Neural cell (in vitro differentiated cells): Measurements from ENCODE around the gene COL4A1. TPM values are rescaled to one million over a fixed set of nuclear protein-coding genes. Genes with fewer than 3 reads are reported as not detected.

Experiments
- H2AFZ ChIP-seq: fragments of 200-600, 300-800 bp; sonication (generic), shearing (Covaris generic); 2 replicates; pipeline ENCODE4 v1.6.0; 2014; ENCODE audit warnings: low read depth, mild to moderate bottlenecking, antibody characterized with exemption, low read length, moderate library complexity
- H3F3A ChIP-seq: fragments of 200-600 bp; shearing (Covaris generic); 2 replicates; pipeline ENCODE4 v1.6.1; 2016; ENCODE audit warnings: mild to moderate bottlenecking, moderate library complexity, mixed read lengths, antibody characterized with exemption, low read length; ENCODE audit not compliant: insufficient read depth, poor library complexity, severe bottlenecking
- H3K27ac ChIP-seq: fragments of 200-600, 300-800 bp; sonication (generic), shearing (Covaris generic); 2 replicates; pipeline ENCODE4 v1.5.1; 2014; ENCODE audit warnings: mild to moderate bottlenecking, low read length, moderate library complexity
- H3K27me3 ChIP-seq: fragments of 300-800, 200-600 bp; sonication (generic), shearing (Covaris generic); 2 replicates; pipeline ENCODE4 v1.6.0; 2014; ENCODE audit warnings: mild to moderate bottlenecking, low read depth, low read length, moderate library complexity; ENCODE audit not compliant: insufficient read depth
- H3K36me3 ChIP-seq: fragments of 300-800, 200-600 bp; sonication (generic), shearing (Covaris generic); 2 replicates; pipeline ENCODE4 v1.5.1; 2014; ENCODE audit warnings: mild to moderate bottlenecking, antibody characterized with exemption, low read length, moderate library complexity; ENCODE audit not compliant: insufficient read depth
- H3K4me2 ChIP-seq: fragments of 300-800, 200-600 bp; sonication (generic), shearing (Covaris generic); 2 replicates; pipeline ENCODE4 v1.6.0; 2014; ENCODE audit warnings: mild to moderate bottlenecking, low read length
- H3K4me3 ChIP-seq: fragments of 300-800, 200-600 bp; sonication (generic), shearing (Covaris generic); 2 replicates; pipeline ENCODE4 v1.5.1; 2014; ENCODE audit warnings: mild to moderate bottlenecking, low read length, moderate library complexity
- H3K79me2 ChIP-seq: fragments of 200-600 bp; shearing (Covaris generic); replicated peaks from 2 replicates; pipeline ENCODE4 v1.6.0; 2014; ENCODE audit warnings: mild to moderate bottlenecking, low read length, moderate library complexity; ENCODE audit not compliant: insufficient read depth
- H3K9ac ChIP-seq: fragments of 300-800, 200-600 bp; sonication (generic), shearing (Covaris generic); 2 replicates; pipeline ENCODE4 v1.6.1; 2016; ENCODE audit warnings: mild to moderate bottlenecking, low read length, mixed read lengths
- H3K9me2 ChIP-seq: fragments of 200-600 bp; shearing (Covaris generic); 2 replicates; pipeline ENCODE4 v1.6.1; 2016; ENCODE audit warnings: mild to moderate bottlenecking, low read length, mixed read lengths; ENCODE audit not compliant: insufficient read depth
- H3K9me3 ChIP-seq: fragments of 200-600, 300-800 bp; sonication (generic), shearing (Covaris generic); 2 replicates; pipeline ENCODE4 v1.6.1; 2016; ENCODE audit warnings: mild to moderate bottlenecking, mixed run types, low read length, moderate library complexity, mixed read lengths
- H4K20me1 ChIP-seq: fragments of 200-600 bp; shearing (Covaris generic); 2 replicates; pipeline ENCODE4 v1.6.1; 2016; ENCODE audit warnings: mild to moderate bottlenecking, mixed run types; ENCODE audit not compliant: insufficient read depth
- EP300 ChIP-seq: fragments of 450-650 bp; conservative IDR thresholded peaks from 2 replicates; pipeline ENCODE4 v1.6.1; 2014; ENCODE audit warnings: antibody characterized with exemption, mild to moderate bottlenecking, moderate library complexity; ENCODE audit not compliant: poor library complexity, severe bottlenecking
- EZH2 ChIP-seq: fragments of 200-600, 300-800 bp; shearing (Covaris generic), sonication (generic); IDR thresholded peaks from 2 replicates; pipeline ENCODE4 v1.6.1; 2014; ENCODE audit warnings: antibody characterized with exemption, low read length, borderline replicate concordance, mild to moderate bottlenecking; ENCODE audit not compliant: insufficient read depth, poor library complexity, severe bottlenecking
- MXI1 ChIP-seq: fragments of 450-650 bp; conservative IDR thresholded peaks from 2 replicates; pipeline ENCODE4 v1.6.1; 2014; ENCODE audit warnings: antibody characterized with exemption, mild to moderate bottlenecking; ENCODE audit not compliant: poor library complexity, severe bottlenecking
- POLR2AphosphoS5 ChIP-seq: IDR thresholded peaks from 2 replicates; pipeline ENCODE4 v1.6.1; 2012
- RAD21 ChIP-seq: fragments of 450-650 bp; conservative IDR thresholded peaks from 2 replicates; pipeline ENCODE4 v1.6.1; 2014; ENCODE audit warnings: antibody characterized with exemption, mild to moderate bottlenecking, moderate library complexity
- SMC3 ChIP-seq: fragments of 450-650 bp; conservative IDR thresholded peaks from 2 replicates; pipeline ENCODE4 v1.6.1; 2014; ENCODE audit warnings: antibody characterized with exemption, mild to moderate bottlenecking, moderate library complexity; ENCODE audit not compliant: poor library complexity
- TAF1 ChIP-seq: IDR thresholded peaks from 2 replicates; pipeline ENCODE4 v1.6.1; 2012; ENCODE audit warnings: low read depth
- polyA plus RNA-seq: library from polyadenylated mRNA; depleted of rRNA; stranded (reverse); fragments of >200 nt; gene quantifications from 2 replicates; pipeline ENCODE4 v1.2.3, GENCODE V29; 2014
- TF ChIP-seq, protein P1 (sequence below): IDR thresholded peaks from 2 replicates; pipeline ENCODE4 v1.6.1; 2012; ENCODE audit warnings: borderline replicate concordance
- TF ChIP-seq, protein P2 (sequence below): fragments of 450-650 bp; IDR thresholded peaks from 2 replicates; pipeline ENCODE4 v1.5.1; 2014; ENCODE audit warnings: antibody characterized with exemption, mild to moderate bottlenecking, moderate library complexity; ENCODE audit not compliant: poor library complexity, severe bottlenecking

Gene COL4A1
- polyA plus RNA-seq, 1 donor from 2014 or later = 13.1 TPM

- no peaks in the 10 kb centered on the region for H4K20me1 ChIP-seq
Observed at GRCh38 chr13:110210604-110210985, 96.4 kb downstream of the COL4A1 start.

GRCh38 chr13:110209950-110210603 lies 96.9 kb downstream of the COL4A1 start:
- no peaks in the 10 kb centered on the region for H3K79me2 ChIP-seq
- H3K4me2 ChIP-seq = no peak overlapping the region
- no peaks in the 10 kb centered on the region for H3K9me3 ChIP-seq
- H3F3A ChIP-seq = no peaks in the 10 kb centered on the region
- no peak overlapping the region for H3K4me3 ChIP-seq
- no peak overlapping the region for H2AFZ ChIP-seq
- H3K27me3 ChIP-seq = no peaks in the 10 kb centered on the region
- peaks cover 6% of the 10 kb centered on the region for H3K36me3 ChIP-seq
- H3K9me2 ChIP-seq = no peaks in the 10 kb centered on the region
- H3K9ac ChIP-seq = no peak overlapping the region
- TF ChIP-seq, protein P1, sequence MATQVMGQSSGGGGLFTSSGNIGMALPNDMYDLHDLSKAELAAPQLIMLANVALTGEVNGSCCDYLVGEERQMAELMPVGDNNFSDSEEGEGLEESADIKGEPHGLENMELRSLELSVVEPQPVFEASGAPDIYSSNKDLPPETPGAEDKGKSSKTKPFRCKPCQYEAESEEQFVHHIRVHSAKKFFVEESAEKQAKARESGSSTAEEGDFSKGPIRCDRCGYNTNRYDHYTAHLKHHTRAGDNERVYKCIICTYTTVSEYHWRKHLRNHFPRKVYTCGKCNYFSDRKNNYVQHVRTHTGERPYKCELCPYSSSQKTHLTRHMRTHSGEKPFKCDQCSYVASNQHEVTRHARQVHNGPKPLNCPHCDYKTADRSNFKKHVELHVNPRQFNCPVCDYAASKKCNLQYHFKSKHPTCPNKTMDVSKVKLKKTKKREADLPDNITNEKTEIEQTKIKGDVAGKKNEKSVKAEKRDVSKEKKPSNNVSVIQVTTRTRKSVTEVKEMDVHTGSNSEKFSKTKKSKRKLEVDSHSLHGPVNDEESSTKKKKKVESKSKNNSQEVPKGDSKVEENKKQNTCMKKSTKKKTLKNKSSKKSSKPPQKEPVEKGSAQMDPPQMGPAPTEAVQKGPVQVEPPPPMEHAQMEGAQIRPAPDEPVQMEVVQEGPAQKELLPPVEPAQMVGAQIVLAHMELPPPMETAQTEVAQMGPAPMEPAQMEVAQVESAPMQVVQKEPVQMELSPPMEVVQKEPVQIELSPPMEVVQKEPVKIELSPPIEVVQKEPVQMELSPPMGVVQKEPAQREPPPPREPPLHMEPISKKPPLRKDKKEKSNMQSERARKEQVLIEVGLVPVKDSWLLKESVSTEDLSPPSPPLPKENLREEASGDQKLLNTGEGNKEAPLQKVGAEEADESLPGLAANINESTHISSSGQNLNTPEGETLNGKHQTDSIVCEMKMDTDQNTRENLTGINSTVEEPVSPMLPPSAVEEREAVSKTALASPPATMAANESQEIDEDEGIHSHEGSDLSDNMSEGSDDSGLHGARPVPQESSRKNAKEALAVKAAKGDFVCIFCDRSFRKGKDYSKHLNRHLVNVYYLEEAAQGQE = no peak
- TF ChIP-seq, protein P2, sequence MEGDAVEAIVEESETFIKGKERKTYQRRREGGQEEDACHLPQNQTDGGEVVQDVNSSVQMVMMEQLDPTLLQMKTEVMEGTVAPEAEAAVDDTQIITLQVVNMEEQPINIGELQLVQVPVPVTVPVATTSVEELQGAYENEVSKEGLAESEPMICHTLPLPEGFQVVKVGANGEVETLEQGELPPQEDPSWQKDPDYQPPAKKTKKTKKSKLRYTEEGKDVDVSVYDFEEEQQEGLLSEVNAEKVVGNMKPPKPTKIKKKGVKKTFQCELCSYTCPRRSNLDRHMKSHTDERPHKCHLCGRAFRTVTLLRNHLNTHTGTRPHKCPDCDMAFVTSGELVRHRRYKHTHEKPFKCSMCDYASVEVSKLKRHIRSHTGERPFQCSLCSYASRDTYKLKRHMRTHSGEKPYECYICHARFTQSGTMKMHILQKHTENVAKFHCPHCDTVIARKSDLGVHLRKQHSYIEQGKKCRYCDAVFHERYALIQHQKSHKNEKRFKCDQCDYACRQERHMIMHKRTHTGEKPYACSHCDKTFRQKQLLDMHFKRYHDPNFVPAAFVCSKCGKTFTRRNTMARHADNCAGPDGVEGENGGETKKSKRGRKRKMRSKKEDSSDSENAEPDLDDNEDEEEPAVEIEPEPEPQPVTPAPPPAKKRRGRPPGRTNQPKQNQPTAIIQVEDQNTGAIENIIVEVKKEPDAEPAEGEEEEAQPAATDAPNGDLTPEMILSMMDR = no peak
- TF ChIP-seq RAD21 (no peak), TAF1 (no peak), EP300 (no peak), POLR2AphosphoS5 (no peak), EZH2 (no peak), SMC3 (no peak), MXI1 (no peak)
- no peaks in the 10 kb centered on the region for H4K20me1 ChIP-seq
- no peak overlapping the region for H3K27ac ChIP-seq

More at GRCh38 chr13:110210604-110210985, 96.4 kb downstream of the COL4A1 start:
- Histone ChIP-seq H3K4me2 (no peak overlapping the region), H3K9me3 (no peaks in the 10 kb centered on the region), H3K4me3 (no peak overlapping the region), H3F3A (no peaks in the 10 kb centered on the region), H3K27me3 (no peaks in the 10 kb centered on the region), H3K27ac (no peak overlapping the region), H2AFZ (no peak overlapping the region), H3K9ac (no peak overlapping the region), H3K9me2 (no peaks in the 10 kb centered on the region), H3K36me3 (peaks cover 6% of the 10 kb centered on the region), H3K79me2 (no peaks in the 10 kb centered on the region)
- TF ChIP-seq RAD21 = no peak
- TF ChIP-seq, protein P2 = no peak
- TF ChIP-seq EP300 = no peak
